Left forelimb (tissue), 1 donor: Measurements from ENCODE around the gene UGT1A10.
"Not testable (repeated sequence)": the region's sequence is repeated elsewhere in the genome, so short reads cannot be mapped to it uniquely, and the experiment has no call there.

ENCODE experiments used
- DNase-seq: peaks from one replicate; pipeline ENCODE4 v3.0.0-alpha.2; 2018; ENCODE audit warnings: low spot score

UGT1A10 gene

DNA sequence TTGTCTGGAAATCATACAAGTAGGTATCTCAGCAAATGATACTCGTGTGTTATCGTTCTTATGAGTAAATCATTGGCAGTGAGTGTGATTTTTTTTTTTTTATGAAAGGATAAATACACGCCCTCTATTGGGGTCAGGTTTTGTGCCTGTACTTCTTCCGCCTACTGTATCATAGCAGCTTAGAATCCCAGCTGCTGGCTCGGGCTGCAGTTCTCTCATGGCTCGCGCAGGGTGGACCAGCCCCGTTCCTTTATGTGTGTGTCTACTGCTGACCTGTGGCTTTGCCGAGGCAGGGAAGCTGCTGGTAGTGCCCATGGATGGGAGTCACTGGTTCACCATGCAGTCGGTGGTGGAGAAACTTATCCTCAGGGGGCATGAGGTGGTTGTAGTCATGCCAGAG is at the start of gene UGT1A10:
Gene UGT1A10, plus strand, starts transcription at position 143 of the 400 bp plus-strand sequence. Its CDS starts 75 bp downstream, at position 218.
- not testable (repeated sequence) for DNase-seq

DNA sequence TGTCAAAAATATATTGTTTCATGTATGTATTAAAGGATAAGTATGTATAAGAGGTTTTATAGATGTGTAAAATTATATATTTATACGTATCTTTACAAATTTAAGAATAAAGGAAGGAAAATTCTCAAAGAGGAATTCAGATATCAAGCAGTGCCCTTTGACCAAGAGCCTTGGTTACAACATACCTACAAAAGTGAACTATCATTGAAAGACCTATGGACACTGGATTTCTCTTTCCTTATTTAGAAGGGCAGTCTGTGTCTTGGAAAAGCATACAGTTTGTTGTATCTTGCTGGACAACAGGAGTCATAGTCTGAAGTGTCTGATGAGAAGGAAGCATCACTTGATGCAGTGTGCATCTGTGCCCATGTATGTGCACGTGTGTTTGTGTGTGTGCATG is 47.8 kb upstream of the UGT1A10 start:
- DNase-seq = no peak

DNA sequence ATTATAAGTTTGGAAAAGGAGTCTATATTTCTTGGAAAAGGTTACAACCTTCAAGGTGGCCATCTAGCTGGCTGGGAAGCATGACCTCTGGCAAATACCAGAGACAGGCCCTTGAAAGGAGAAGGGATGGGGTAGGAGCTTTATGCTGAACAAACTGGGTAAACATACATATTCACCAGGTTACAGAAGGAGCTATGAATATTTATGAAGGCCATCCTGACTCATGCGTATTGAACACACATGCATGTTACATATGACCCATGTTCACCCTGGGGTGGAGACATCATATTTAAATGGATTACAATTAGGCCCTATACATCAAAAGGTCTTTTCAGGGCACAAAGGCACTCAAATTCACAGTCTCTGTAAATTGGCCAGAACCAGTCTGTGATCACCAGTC is 43.5 kb upstream of the UGT1A10 start:
- not testable (repeated sequence) for DNase-seq

DNA sequence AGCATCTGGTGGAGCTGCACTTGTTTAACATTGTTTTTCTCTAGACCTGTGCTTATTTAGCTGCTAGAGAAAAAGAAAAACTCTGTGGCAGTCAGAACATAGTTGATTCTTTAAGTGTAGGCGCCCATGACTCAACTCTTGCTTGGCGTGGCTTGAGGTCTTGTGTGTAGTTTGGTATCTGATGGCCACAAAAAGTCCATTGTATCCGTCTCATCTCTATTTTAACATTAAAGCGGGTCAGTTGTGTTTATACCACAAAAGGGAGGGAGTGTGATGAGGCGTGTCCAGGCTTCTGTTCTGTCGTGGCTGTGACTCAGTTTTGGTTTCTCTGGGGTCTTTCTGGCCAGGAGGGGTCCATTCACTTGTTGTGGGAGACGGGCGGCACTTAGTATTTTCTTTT is 43.0 kb upstream of the UGT1A10 start:
- DNase-seq = no peak

DNA sequence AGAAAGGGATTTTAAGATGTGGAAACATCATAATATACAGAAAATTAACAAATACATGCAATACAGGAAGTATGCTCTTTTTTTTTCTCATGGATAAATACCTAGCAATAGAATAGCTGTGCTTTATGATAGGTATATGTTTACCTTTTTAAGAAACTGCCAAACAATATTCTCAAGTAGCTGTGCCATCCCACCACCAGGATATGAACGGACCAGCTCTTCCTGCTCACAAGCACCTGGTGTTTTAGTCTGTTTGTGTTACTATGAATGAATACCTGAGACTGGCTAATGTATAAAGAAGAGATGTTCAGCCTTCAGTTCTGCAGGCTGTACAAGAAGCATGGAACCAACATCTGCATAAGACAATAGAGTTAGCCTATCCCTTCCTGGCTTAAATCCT is 38.7 kb upstream of the UGT1A10 start:
- DNase-seq = no peak

DNA sequence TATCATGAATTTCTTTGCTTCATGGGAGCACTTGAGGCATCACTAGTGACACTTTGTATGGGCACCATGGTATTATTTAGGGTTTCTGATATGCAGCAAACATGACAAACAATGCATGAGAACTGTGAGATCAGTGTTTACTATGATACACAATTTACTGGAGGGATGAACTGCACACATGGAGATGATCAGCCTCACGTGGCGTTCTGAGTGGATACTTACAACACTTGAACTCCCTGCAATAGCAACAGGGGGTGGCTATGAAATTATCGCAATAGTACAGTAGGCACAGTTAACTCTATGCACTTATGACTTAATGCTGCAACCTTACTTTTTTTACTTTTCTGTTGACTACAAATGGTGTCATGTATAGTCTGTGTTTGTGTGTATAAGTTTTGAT is 37.3 kb upstream of the UGT1A10 start:
- DNase-seq = no peak

DNA sequence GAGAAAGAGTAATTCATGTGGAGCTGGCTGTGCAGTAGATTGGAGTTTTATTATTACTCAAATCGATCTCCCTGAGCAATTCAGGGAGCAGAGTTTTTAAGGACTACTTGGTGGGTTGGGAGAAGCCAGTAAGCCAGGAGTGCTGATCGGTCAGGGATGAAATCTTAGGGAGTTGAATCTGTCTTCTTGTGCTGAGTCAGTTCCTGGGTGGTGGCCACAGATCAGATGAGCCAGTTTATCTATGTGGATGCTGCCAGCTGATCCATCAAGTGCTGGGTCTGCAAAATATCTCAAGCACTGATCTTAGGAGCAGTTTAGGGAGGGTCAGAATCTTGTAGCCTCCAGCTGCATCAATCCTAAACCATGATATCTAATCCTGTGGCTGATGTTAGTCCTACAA is 35.9 kb upstream of the UGT1A10 start:
- no peak for DNase-seq

DNA sequence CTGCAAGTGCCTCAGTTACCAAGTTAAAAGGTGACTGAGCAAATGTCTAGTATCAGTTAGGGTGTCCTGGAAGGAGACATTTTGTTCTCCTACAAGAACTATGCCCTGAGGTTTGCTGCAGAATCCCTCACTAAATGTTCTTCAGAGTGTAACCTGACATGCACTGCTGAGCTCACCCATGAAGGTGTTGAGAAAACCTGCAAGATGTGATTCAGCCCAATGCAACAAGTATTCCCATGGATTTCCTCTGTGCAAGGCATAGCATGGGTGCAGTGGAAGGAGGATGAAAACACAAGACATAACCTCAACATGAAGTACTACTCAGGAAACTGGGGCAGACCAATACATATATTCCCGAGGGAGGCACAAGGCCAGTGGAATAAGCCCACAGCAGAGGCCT is 34.2 kb upstream of the UGT1A10 start:
- no peak for DNase-seq

DNA sequence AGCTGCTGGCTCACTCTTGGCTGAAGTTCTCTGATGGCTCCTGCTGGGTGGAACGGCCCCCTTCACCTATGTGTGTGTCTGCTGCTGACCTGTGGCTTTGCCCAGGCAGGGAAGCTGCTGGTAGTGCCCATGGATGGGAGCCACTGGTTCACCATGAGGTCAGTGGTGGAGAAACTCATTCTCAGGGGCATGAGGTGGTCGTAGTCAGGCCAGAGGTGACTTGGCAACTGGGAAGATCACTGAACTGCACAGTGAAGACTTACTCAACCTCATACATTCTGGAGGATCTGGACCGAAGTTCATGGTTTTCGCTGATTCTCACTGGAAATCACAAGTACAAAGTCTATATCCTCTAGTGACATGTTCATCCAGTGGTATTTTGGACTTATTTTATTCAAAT is 32.7 kb upstream of the UGT1A10 start:
- DNase-seq = no peak

DNA sequence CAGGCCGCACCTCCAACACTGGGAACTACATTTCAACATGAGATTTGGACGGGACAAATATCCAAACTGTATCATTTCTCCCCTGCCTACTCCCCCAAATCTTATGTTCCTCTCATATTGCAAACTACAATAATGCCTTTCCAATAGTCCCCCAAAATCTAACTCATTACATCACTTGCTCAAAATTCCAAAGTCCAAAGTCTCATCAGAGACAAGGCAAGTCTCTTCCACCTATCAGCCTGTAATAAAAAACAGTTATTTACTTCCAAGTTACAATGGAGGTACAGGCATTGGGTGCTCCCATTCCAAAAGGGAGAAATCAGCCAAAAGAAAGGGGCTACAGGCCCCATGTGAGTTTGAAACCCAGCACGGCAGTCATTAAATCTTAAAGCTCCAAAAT is 31.4 kb upstream of the UGT1A10 start:
- DNase-seq = no peak

DNA sequence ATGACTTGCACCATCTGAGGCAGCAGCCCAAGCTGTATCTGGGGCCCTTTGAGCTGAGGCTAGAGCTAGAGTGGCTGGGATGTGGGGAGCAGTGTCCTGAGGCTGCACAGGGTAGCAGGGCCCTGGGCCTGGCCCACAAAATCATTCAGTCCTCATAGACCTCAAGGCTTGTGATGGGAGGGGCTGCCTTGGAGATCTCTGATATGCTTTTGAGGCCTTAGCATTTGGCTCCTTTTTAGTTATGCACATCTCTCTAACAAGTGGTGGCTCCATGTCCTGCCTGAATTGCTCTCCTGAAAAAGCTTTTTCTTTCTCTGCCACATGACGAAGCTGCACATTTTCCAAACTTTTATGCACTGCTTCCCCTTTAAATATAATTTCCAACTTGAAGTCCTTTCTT is 30.6 kb upstream of the UGT1A10 start:
- DNase-seq = no peak

DNA sequence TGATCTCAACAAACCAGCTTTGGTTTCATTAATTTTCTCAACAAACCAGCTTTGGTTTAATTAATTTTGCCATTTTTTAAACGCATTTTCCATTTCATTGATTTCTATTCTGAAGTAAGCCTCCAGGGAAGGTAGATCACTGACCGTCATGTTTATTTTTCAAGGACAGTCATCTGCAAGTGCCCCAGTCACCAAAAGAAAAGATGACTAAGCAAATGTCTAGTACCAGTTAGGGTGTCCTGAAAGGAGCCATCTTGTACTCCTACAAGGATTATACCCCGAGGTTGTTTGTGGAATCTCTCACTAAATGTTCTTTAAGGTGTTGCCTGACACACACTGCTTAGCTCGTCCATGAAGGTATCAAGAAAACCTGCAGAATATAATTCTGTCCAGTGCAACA is 25.0 kb upstream of the UGT1A10 start:
- no peak for DNase-seq

DNA sequence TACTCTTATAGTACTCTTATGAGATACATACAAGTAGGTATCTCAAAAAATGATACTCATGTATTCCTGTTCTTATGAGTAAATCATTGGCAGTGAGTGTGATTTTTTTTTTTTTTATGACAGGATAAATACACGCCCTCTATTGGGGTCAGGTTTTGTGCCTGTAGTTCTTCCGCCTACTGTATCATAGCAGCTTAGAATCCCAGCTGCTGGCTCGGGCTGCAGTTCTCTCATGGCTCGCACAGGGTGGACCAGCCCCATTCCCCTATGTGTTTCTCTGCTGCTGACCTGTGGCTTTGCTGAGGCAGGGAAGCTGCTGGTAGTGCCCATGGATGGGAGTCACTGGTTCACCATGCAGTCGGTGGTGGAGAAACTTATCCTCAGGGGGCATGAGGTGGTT is 18.8 kb upstream of the UGT1A10 start, which contains the start of gene UGT1A8:
Gene UGT1A8, plus strand, starts transcription at position 158 of the 400 bp plus-strand sequence. Its CDS starts 75 bp downstream, at position 233.
- not testable (repeated sequence) for DNase-seq

DNA sequence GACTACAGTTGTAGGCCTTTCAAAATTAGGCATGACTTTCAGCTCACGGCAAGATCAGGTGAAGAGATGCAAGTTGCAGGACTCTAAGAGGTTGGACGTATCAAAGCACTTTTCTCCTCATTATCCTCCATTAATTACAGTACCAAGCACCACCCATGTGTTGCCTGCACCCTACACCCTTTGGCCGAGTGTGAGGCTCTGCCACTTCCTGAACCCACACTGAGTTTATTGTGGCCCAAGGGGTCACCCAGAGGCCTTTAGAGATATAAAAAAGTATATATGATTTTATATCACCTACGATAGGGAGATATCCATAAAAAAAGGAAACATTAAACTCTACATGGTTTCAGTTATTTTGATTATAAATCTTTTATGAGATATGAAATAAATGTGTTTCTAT is 16.0 kb upstream of the UGT1A10 start:
- DNase-seq = no peak

DNA sequence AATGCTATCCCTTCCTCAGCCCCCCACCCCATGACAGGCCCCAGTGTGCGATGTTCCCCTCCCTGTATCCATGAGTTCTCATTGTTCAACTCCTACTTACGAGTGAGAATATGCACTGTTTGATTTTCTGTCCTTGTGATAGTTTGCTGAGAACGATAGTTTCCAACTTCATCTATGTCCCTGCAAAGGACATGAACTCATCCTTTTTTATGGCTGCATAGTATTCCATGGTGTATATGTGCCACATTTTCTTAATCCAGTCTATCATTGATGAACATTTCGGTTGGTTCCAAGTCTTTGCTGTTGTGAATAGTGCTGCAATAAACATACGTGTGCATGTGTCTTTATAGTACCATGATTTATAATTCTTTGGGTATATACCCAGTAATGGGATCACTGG is 14.4 kb upstream of the UGT1A10 start:
- not testable (repeated sequence) for DNase-seq

DNA sequence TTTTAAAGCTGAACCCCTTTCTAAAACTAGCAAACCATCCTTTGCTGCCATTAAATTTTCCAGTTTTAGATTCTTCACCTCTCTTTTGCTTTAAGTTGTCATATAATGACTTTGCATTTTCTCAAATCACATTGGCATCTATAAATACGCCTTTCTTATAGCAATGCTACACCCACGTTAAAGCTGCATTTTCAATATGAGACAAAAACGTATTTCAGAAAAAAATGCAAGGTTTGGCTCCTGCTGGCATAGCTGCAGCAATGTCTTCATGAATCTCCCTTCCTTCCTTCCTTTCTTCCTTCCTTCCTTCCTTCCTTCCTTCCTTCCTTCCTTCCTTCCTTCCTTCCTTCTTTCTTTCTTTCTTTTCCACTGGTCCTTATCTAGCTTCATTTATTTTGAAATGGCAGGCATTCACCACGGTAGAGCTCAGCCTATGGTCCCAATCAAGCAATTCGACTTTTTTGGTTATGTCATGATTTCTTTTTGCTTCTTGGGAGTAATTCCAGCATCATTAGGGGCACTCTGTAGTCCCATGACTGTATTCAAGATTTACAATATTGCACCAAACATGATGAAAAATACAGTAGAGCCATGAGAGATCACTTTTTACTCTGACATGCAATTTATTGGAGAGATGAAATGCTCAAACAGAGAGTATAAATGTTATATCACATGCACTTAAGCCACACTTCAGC is 8.8 kb upstream of the UGT1A10 start:
- DNase-seq = no peak

DNA sequence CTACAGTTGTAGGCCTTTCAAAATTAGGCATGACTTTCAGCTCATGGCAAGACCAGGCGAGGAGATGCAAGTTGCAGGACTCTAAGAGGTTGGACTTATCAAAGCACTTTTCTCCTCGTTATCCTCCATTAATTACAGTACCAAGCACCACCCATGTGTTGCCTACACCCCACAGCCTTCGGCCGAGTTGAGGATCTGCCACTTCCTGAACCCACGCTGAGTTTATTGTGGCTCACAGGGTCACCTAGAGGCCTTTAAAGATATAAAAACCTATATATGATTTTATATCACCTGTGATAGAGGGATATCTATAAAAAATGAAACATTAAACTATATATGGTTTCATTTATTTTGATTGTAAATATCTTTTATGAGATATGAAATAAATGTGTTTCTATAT is 2.6 kb downstream of the UGT1A10 start:
- DNase-seq = no peak

DNA sequence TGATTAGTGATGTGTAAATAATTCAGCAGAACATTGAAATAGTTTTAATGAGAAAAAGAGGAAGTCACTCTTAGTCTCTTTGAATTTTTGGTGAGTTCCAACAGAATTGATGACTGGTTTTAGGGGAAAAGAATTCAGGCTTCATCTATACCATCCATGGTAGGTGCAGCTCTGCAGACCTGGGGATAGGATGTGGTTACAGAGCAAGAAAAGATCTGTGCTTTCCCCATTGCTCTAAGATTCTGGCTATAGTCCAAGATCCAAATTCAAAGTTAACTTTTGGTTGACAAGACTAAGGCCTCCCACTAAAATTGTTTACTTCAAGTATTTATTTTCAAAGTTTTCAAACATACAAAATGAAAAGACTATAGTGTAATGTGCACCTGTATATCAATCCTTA is 3.6 kb downstream of the UGT1A10 start:
- DNase-seq = no peak

DNA sequence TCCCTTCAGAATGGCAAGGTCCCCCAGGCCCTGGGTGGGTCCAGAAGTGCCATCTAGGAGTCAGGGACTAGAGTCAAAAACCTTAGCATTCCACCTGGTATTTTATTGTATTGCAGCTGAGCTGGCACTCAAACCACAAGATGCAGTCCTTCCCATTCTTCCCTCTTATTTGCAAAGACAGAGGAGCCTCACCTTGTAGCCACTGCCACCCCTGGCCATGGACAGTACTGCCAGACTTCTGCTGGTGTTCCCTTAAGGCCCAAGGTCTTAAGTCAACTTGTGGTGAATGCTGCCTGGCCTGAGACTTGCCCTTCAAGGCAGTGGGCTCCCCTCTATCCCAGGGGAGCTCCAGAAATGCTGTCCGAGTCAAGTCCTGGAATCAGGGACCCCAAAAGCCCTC is 6.9 kb downstream of the UGT1A10 start:
- DNase-seq = no peak

DNA sequence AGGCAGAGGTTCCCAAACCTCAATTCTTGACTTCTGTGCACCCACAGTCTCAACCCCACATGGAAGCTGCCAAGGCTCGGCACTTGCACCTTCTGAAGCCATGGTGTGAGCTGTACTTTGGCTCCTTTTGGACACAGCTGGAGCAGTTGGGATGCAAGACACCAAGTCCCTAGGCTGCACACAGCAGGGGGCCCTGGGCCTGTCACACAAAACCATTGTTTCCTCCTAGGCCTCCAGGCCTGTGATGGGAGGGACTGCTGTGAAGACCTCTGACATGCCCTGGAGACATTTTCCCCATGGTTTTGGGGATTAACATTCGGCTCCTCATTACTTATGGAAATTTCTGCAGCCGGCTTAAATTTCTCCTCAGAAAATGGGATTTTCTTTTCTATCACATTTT is 9.8 kb downstream of the UGT1A10 start:
- not testable (repeated sequence) for DNase-seq

DNA sequence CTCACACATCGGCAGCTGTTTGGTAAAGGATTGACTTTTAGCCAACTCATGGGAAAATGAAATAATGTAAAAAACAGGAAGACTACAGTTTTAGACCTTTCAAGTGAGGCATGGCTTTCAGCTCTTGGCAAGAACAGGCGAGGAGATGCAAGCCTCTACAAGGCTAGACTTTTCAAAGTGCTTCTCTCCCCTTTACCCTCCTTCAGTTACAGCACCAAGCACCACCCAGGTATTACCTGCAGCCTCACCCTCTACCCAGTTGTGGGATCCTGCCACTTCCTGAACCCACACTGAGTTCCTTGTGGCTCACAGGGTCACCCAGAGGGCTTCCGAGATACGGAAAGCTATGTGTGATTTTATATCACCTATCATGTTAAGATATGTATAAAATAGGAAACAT is 14.7 kb downstream of the UGT1A10 start:
- DNase-seq = no peak

DNA sequence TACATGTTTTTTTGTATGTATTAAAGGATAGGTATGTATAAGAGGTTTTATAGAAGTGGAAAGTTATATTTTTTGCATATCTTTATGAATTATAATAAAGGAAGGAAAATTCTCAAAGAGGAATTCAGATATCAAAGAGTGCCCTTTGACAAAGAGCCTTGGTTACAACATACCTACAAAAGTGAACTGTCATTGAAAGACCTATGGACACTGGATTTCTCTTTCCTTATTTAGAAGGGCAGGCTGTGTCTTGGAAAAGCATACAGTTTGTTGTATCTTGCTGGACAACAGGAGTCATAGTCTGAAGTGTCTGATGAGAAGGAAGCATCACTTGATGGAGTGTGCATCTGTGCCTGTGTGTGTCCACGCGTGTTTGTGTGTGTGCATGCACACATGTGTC is 15.2 kb downstream of the UGT1A10 start:
- no peak for DNase-seq

DNA sequence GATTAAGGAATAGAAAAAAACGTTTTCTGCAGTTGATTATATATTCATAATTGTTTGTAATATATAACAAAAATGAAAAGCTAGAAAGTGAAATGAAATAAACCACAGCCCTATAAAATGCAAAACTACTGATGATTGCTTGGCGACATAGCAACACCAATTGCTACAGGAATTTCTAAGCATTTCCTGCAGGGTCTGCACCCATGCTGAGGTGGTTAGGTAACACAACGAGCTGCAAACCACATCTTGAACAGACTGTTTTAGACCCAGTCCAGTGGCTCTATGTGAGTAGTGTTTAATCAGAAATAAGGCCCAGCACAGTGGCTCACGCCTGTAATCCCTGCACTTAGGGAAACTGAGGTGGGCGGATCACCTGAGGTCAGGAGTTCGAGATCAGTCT is 18.3 kb downstream of the UGT1A10 start:
- no peak for DNase-seq

DNA sequence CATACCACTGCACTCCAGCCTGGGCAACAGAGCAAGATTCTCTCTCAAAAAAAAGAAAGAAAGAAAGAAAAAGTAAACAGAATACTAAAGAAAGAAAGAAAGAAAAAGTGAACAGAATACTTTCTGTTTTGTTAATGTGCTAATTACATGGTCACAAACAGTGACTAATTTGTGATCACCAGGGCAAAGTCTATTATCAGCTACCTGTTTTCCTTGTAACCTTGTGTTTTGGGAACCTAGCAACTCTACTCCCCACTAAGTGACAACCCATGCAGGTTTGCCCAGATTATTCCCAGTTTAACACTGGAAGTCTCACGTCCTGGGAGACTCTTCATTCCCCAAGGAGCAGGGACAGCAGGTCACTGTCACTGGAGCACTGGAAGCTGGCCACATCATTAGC is 18.8 kb downstream of the UGT1A10 start:
- DNase-seq = no peak
